Fibroblast of villous mesenchyme (primary cell): Measurements from ENCODE around the gene PDYN. TPM values are rescaled to one million over a fixed set of nuclear protein-coding genes. Genes with fewer than 3 reads are reported as not detected.

ENCODE experiments used
- DNase-seq: peaks from one replicate; pipeline ENCODE4 v3.0.0-alpha.2; 2010; ENCODE audit warnings: low read depth
- H3K4me3 ChIP-seq: 2 replicates; pipeline ENCODE4 v1.5.1; 2011; ENCODE audit warnings: low read depth, mild to moderate bottlenecking, low read length
- total RNA-seq: library from RNA; depleted of rRNA; stranded (reverse); fragments of >200 nt; gene quantifications from 2 replicates; pipeline ENCODE4 v1.2.3, GENCODE V29; 2012
- TF ChIP-seq, protein P1 (sequence below): IDR thresholded peaks from 2 replicates; pipeline ENCODE4 v1.5.1; 2012; ENCODE audit warnings: low read depth, mild to moderate bottlenecking, low read length; ENCODE audit not compliant: insufficient read depth

Gene PDYN
- total RNA-seq, 1 donor = not detected

- H3K4me3 ChIP-seq = no peak overlapping the region
- TF ChIP-seq, protein P1, sequence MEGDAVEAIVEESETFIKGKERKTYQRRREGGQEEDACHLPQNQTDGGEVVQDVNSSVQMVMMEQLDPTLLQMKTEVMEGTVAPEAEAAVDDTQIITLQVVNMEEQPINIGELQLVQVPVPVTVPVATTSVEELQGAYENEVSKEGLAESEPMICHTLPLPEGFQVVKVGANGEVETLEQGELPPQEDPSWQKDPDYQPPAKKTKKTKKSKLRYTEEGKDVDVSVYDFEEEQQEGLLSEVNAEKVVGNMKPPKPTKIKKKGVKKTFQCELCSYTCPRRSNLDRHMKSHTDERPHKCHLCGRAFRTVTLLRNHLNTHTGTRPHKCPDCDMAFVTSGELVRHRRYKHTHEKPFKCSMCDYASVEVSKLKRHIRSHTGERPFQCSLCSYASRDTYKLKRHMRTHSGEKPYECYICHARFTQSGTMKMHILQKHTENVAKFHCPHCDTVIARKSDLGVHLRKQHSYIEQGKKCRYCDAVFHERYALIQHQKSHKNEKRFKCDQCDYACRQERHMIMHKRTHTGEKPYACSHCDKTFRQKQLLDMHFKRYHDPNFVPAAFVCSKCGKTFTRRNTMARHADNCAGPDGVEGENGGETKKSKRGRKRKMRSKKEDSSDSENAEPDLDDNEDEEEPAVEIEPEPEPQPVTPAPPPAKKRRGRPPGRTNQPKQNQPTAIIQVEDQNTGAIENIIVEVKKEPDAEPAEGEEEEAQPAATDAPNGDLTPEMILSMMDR = no peak
- no peak for DNase-seq
These were observed 11.2 kb downstream of the PDYN start for GRCh38 chr20:1982686-1983085.

DNA sequence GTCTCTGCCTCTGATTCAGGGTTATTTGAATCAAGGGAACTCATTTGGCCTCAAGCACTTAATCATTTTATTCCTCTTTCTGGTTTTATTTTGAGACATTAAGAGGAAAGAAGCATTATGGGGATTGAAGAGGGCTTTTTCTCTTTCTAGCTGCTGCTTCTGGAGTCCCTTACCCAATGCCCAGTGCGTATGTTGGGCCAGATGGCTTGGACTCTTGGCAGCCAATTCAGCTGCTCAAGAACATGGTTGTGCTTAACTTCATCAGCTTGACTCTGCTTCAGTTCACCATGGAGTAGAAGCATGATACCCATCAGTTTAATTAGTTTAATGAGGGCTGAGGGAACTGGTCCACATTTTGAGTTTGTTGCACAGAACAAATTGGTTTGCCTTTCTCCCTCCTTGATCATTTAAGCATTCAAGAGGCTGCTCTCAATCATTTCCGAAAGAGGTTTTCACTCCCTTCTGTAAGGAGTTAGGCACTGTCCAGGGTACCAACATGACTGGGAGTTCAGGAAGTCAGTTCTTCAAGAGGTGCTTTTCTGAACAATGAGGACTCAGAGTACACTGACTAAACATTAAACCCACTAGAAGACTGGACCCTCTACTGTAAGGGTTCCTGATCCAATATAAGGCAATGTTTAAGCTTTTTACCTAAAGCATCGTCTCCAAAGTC lies 14.6 kb downstream of the PDYN start:
- DNase-seq = no peak
- TF ChIP-seq, protein P1 = no peak
- no peak overlapping the region for H3K4me3 ChIP-seq

- TF ChIP-seq, protein P1 = no peak
- no peak for DNase-seq
- H3K4me3 ChIP-seq = no peak overlapping the region
These were observed 18.6 kb downstream of the PDYN start for GRCh38 chr20:1975291-1975690.

- DNase-seq = no peak
- TF ChIP-seq, protein P1 = no peak
- H3K4me3 ChIP-seq = no peak overlapping the region
These were observed 20.0 kb downstream of the PDYN start for GRCh38 chr20:1973601-1974440.

DNA sequence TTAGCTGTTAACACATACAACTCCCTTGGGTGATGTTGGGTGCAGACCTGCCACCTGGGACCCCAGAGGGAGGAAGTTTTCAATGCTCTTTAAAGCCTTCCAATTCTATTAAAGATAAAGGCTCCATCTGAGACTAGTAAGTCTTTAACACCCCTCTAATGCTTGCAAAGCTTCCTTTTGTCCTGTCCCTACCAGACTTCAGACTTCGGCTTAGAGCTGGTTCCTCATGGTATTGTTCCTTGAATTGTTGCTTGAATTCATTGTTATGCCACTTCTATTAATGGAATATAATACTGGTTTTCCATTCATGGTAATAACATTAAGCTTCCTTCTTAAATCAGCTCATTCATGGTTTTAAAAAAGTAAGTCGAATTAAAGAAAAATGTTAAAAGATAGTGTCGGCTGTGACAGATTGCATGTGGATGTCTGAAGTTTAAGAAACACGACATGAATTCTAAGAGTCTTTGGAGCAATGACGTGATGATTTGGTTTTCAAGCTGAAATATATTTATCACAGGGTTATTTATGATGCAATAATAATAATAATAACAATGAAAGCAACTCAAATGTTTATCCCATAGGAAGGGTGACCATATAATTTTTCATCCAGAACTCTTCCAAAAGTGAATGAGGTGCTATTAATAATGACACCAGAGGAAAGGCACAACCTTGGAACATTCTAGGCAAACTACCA lies 21.8 kb downstream of the PDYN start:
- H3K4me3 ChIP-seq = no peak overlapping the region
- DNase-seq = no peak
- TF ChIP-seq, protein P1 = no peak

GRCh38 chr20:1968964-1969363 lies 24.9 kb downstream of the PDYN start:
- TF ChIP-seq, protein P1 = no peak
- no peak overlapping the region for H3K4me3 ChIP-seq
- no peak for DNase-seq
